ENCODE data around the gene ZNF148. TPM values are rescaled to one million over a fixed set of nuclear protein-coding genes. Genes with fewer than 3 reads are reported as not detected.

Gene ZNF148
- total RNA-seq, 1 experiment from 2014 or later, result 19.7 TPM

DNA sequence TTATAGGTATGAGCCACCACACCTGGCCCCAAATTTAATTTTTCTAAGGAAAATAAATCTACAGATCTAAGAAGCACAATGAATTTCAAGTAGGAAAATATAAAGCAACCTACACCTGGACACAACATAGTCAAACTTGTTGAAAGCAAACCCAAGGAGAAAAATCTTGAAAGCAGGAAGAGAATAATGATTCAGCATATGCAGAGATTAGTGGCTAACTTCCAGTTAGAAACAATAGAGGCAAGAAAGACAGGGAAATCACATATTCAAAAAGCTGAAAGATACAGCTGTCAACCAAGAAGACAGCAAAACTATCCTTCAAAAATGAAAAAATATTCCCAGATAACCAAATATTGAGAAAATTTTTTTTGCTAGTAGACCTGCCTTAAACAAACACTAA lies 49.4 kb downstream of the ZNF148 start (continued):
- TF ChIP-seq, protein P1, sequence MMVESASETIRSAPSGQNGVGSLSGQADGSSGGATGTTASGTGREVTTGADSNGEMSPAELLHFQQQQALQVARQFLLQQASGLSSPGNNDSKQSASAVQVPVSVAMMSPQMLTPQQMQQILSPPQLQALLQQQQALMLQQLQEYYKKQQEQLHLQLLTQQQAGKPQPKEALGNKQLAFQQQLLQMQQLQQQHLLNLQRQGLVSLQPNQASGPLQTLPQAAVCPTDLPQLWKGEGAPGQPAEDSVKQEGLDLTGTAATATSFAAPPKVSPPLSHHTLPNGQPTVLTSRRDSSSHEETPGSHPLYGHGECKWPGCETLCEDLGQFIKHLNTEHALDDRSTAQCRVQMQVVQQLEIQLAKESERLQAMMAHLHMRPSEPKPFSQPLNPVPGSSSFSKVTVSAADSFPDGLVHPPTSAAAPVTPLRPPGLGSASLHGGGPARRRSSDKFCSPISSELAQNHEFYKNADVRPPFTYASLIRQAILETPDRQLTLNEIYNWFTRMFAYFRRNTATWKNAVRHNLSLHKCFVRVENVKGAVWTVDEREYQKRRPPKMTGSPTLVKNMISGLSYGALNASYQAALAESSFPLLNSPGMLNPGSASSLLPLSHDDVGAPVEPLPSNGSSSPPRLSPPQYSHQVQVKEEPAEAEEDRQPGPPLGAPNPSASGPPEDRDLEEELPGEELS (CRISPR knock-in tag; IDR thresholded peaks at IDR 0.05), result no peak
- no peak for TF ChIP-seq ETV6 (CRISPR knock-in tag; IDR thresholded peaks at IDR 0.05)
- no peak for TF ChIP-seq TP53 (CRISPR knock-in tag; IDR thresholded peaks at IDR 0.05)
- TF ChIP-seq, protein P2, sequence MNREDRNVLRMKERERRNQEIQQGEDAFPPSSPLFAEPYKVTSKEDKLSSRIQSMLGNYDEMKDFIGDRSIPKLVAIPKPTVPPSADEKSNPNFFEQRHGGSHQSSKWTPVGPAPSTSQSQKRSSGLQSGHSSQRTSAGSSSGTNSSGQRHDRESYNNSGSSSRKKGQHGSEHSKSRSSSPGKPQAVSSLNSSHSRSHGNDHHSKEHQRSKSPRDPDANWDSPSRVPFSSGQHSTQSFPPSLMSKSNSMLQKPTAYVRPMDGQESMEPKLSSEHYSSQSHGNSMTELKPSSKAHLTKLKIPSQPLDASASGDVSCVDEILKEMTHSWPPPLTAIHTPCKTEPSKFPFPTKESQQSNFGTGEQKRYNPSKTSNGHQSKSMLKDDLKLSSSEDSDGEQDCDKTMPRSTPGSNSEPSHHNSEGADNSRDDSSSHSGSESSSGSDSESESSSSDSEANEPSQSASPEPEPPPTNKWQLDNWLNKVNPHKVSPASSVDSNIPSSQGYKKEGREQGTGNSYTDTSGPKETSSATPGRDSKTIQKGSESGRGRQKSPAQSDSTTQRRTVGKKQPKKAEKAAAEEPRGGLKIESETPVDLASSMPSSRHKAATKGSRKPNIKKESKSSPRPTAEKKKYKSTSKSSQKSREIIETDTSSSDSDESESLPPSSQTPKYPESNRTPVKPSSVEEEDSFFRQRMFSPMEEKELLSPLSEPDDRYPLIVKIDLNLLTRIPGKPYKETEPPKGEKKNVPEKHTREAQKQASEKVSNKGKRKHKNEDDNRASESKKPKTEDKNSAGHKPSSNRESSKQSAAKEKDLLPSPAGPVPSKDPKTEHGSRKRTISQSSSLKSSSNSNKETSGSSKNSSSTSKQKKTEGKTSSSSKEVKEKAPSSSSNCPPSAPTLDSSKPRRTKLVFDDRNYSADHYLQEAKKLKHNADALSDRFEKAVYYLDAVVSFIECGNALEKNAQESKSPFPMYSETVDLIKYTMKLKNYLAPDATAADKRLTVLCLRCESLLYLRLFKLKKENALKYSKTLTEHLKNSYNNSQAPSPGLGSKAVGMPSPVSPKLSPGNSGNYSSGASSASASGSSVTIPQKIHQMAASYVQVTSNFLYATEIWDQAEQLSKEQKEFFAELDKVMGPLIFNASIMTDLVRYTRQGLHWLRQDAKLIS (CRISPR knock-in tag; IDR thresholded peaks at IDR 0.05; ENCODE audit: borderline replicate concordance), result no peak
- no peak for TF ChIP-seq SOX15 (CRISPR knock-in tag; IDR thresholded peaks at IDR 0.05)
- TF ChIP-seq, protein P3, sequence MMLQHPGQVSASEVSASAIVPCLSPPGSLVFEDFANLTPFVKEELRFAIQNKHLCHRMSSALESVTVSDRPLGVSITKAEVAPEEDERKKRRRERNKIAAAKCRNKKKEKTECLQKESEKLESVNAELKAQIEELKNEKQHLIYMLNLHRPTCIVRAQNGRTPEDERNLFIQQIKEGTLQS (CRISPR knock-in tag; conservative IDR thresholded peaks at IDR 0.05), result no peak
- TF ChIP-seq TEAD1 (CRISPR knock-in tag; IDR thresholded peaks at IDR 0.05), result no peak
- no peak for TF ChIP-seq ESRRA (CRISPR knock-in tag; IDR thresholded peaks at IDR 0.05; ENCODE audit: borderline replicate concordance)
- TF ChIP-seq PRRX2 (CRISPR knock-in tag; IDR thresholded peaks at IDR 0.05), result no peak
- TF ChIP-seq, protein P4, sequence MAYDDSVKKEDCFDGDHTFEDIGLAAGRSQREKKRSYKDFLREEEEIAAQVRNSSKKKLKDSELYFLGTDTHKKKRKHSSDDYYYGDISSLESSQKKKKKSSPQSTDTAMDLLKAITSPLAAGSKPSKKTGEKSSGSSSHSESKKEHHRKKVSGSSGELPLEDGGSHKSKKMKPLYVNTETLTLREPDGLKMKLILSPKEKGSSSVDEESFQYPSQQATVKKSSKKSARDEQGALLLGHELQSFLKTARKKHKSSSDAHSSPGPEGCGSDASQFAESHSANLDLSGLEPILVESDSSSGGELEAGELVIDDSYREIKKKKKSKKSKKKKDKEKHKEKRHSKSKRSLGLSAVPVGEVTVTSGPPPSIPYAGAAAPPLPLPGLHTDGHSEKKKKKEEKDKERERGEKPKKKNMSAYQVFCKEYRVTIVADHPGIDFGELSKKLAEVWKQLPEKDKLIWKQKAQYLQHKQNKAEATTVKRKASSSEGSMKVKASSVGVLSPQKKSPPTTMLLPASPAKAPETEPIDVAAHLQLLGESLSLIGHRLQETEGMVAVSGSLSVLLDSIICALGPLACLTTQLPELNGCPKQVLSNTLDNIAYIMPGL (CRISPR knock-in tag; IDR thresholded peaks at IDR 0.05), result no peak

DNA sequence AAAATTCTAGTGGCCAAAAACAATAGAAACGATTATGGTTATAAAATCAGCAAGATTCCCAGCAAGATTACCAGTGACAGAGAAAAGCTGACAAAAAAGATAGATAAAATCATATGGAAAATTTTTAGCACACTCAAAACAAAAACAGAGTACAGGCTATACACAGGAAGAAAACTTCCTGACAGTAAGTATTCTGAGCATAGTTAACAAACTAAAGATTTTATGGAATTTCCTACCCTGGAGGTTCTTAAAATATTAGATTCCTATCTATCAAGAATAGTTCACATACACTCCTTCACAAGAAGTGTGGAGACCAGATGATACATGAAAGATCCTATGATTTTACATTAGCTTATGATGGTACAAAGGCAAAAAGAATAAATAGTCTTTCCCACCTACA lies 50.8 kb downstream of the ZNF148 start:
- no peaks in the 10 kb centered on the region for H3K27me3 Mint-ChIP-seq (ENCODE audit: low read depth)
- ATAC-seq (no peak), DNase-seq (ENCODE audit: low spot score) (no peak)
- no peak overlapping the region for H3K4me3 Mint-ChIP-seq
- POLR2A ChIA-PET, result interaction anchor here (1.0 kb wide), 1 partner anchor 18 kb away, joined by 3 read pairs; no protein-coding TSS in a partner anchor
- no peak overlapping the region for H3K27ac Mint-ChIP-seq
- CTCF ChIA-PET, result no interaction called here
- TF ChIP-seq, protein P5, sequence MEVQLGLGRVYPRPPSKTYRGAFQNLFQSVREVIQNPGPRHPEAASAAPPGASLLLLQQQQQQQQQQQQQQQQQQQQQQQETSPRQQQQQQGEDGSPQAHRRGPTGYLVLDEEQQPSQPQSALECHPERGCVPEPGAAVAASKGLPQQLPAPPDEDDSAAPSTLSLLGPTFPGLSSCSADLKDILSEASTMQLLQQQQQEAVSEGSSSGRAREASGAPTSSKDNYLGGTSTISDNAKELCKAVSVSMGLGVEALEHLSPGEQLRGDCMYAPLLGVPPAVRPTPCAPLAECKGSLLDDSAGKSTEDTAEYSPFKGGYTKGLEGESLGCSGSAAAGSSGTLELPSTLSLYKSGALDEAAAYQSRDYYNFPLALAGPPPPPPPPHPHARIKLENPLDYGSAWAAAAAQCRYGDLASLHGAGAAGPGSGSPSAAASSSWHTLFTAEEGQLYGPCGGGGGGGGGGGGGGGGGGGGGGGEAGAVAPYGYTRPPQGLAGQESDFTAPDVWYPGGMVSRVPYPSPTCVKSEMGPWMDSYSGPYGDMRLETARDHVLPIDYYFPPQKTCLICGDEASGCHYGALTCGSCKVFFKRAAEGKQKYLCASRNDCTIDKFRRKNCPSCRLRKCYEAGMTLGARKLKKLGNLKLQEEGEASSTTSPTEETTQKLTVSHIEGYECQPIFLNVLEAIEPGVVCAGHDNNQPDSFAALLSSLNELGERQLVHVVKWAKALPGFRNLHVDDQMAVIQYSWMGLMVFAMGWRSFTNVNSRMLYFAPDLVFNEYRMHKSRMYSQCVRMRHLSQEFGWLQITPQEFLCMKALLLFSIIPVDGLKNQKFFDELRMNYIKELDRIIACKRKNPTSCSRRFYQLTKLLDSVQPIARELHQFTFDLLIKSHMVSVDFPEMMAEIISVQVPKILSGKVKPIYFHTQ (CRISPR knock-in tag; IDR thresholded peaks at IDR 0.05), result no peak
- TF ChIP-seq GRHL2 (CRISPR knock-in tag; IDR thresholded peaks at IDR 0.05; ENCODE audit: insufficient replicate concordance, severe bottlenecking) (no peak), SP1 (CRISPR knock-in tag; conservative IDR thresholded peaks at IDR 0.05) (no peak), ZNF138 (CRISPR knock-in tag; conservative IDR thresholded peaks at IDR 0.05) (no peak)
- H3K9me3 Mint-ChIP-seq, result no peaks in the 10 kb centered on the region
- peaks cover 3% of the 10 kb centered on the region; the same call in 1 of the 2 replicates for H3K36me3 Mint-ChIP-seq
- peaks cover 15% of the 10 kb centered on the region for H3K4me1 Mint-ChIP-seq
